HG03378 (cell line): ENCODE results near the gene ERC1.

ENCODE experiments used
- ATAC-seq: cut with Tn5 transposase; IDR thresholded peaks from one replicate; pipeline ENCODE4 v1.9.1; 2021; ENCODE audit warnings: mild to moderate bottlenecking, moderate library complexity; ENCODE audit not compliant: unreplicated experiment

ERC1 gene

GRCh38 chr12:1465990-1466389 is 475.0 kb downstream of the ERC1 start:
- no peak for ATAC-seq

- ATAC-seq, result no peak
Measured at GRCh38 chr12:1466481-1467154, 475.6 kb downstream of the ERC1 start.

- no peak for ATAC-seq
Measured at GRCh38 chr12:1467710-1468109, 476.7 kb downstream of the ERC1 start.

GRCh38 chr12:1469070-1469469 is 478.0 kb downstream of the ERC1 start:
- no peak for ATAC-seq

- no peak for ATAC-seq
Measured at GRCh38 chr12:1470051-1470450, 479.0 kb downstream of the ERC1 start.

GRCh38 chr12:1471224-1471623 is 480.2 kb downstream of the ERC1 start:
- no peak for ATAC-seq

GRCh38 chr12:1473418-1473817 is 482.4 kb downstream of the ERC1 start:
- no peak for ATAC-seq

- ATAC-seq, result no peak
Measured at GRCh38 chr12:1474041-1474573, 483.1 kb downstream of the ERC1 start.

GRCh38 chr12:1474574-1475153 is 483.6 kb downstream of the ERC1 start:
- ATAC-seq, result no peak

GRCh38 chr12:1479645-1480044 is 488.6 kb downstream of the ERC1 start:
- ATAC-seq, result no peak

GRCh38 chr12:1481326-1481725 is 490.3 kb downstream of the ERC1 start:
- ATAC-seq, result no peak

- no peak for ATAC-seq
Measured at GRCh38 chr12:1481906-1482305, 490.9 kb downstream of the ERC1 start.

GRCh38 chr12:1488908-1489381 is 497.9 kb downstream of the ERC1 start:
- ATAC-seq, result no peak

- no peak for ATAC-seq
Measured at GRCh38 chr12:1491983-1492697, 501.1 kb downstream of the ERC1 start.

- ATAC-seq, result no peak
Measured at GRCh38 chr12:1493781-1494565, 502.9 kb downstream of the ERC1 start.

- ATAC-seq, result no peak
Measured at GRCh38 chr12:1494856-1495255, 503.8 kb downstream of the ERC1 start.

GRCh38 chr12:1496162-1496900 is 505.3 kb downstream of the ERC1 start:
- ATAC-seq, result no peak

GRCh38 chr12:1497161-1497560 is 506.1 kb downstream of the ERC1 start:
- ATAC-seq, result no peak

- ATAC-seq, result no peak
Measured at GRCh38 chr12:1498199-1498740, 507.2 kb downstream of the ERC1 start.

GRCh38 chr12:1499351-1499750 is 508.3 kb downstream of the ERC1 start:
- ATAC-seq, result no peak
